Transverse colon (tissue), 4 donors: ENCODE results near the gene PGGHG. TPM values are rescaled to one million over a fixed set of nuclear protein-coding genes. Genes with fewer than 3 reads are reported as not detected.

Experiments used
- DNase-seq: peaks from one replicate; pipeline ENCODE4 v3.0.0-alpha.2; 2019
- H3K27ac ChIP-seq, 4 donors: fragments of 200-600 bp; sonication (generic); 2 replicates each; pipeline ENCODE4 v1.5.1; 2016 to 2018; ENCODE audit warnings: inconsistent platforms in 4 of 4
- H3K27me3 ChIP-seq: fragments of 200-600 bp; sonication (generic); 2 replicates; pipeline ENCODE4 v1.5.1; 2017; ENCODE audit warnings: inconsistent platforms
- H3K36me3 ChIP-seq, 4 donors: fragments of 200-600 bp; sonication (generic); 2 replicates each; pipeline ENCODE4 v1.5.1; 2017 to 2019; ENCODE audit warnings: inconsistent platforms in 4 of 4
- H3K4me1 ChIP-seq, 4 donors: fragments of 200-600 bp; sonication (generic); 2 replicates each; pipeline ENCODE4 v1.5.1; 2017 to 2020; ENCODE audit warnings: inconsistent platforms in 4 of 4
- H3K4me3 ChIP-seq, 4 donors: fragments of 200-600 bp; sonication (generic); 1 replicate in 1 of 4; 2 replicates in 3 of 4; pipeline versions ENCODE4 v1.5.1 to v1.6.1; 2017 to 2019; ENCODE audit warnings: inconsistent platforms in 4 of 4
- H3K9me3 ChIP-seq, 2 donors: fragments of 200-600 bp; sonication (generic); 2 replicates each; pipeline ENCODE4 v1.5.1; 2017 to 2019; ENCODE audit warnings: inconsistent platforms in 2 of 2
- CTCF ChIP-seq, 5 experiments: fragments of 200-600 bp in 3 of 5; fragments of 450-650 bp in 2 of 5; sonication (generic) in 3 of 5; IDR thresholded peaks; 1 replicate in 2 of 5; 2 replicates in 3 of 5; pipeline ENCODE4 v1.5.1; 2016 to 2017; ENCODE audit warnings: antibody characterized with exemption in 5 of 5, inconsistent platforms in 3 of 5, mild to moderate bottlenecking in 2 of 5, moderate library complexity in 1 of 5
- EP300 ChIP-seq: sonication (generic); formaldehyde crosslinking; IDR thresholded peaks from one replicate; pipeline ENCODE4 v1.6.1; 2017; ENCODE audit warnings: antibody characterized with exemption, low read depth
- POLR2A ChIP-seq: fragments of 450-650 bp; IDR thresholded peaks from one replicate; pipeline ENCODE4 v1.6.1; 2016; ENCODE audit warnings: antibody characterized with exemption, mild to moderate bottlenecking, moderate library complexity
- POLR2AphosphoS5 ChIP-seq, 3 donors: sonication (generic); formaldehyde crosslinking; IDR thresholded peaks; one replicate each; pipeline ENCODE4 v1.6.1; 2016; ENCODE audit warnings: antibody characterized with exemption in 3 of 3
- WGBS, 2 donors: methylation state at CpG; one replicate each; pipeline ENCODE4 v1.1.5; 2018; ENCODE audit warnings: low coverage in 1 of 2; 5-methylcytosine and 5-hydroxymethylcytosine counted together
- in situ Hi-C, 4 donors: fragments of 200-750 bp; cut with MboI; loops; one replicate each; pipeline versions ENCODE4 v1.15.0 to v1.15.1; 2017; ENCODE audit warnings: low sequenced_read_pairs in 3 of 4, low pct_ligation_motif_present in 1 of 4, low pct_unique_long_range_greater_than_20kb in 1 of 4
- intact Hi-C: fragments of 100-400 bp; cut with DNase I; formaldehyde crosslinking; loops from one replicate; pipeline ENCODE4 v1.15.1; 2023; ENCODE audit warnings: low total_unique reads
- total RNA-seq, 4 donors: library from RNA; depleted of rRNA; stranded (reverse); fragments of >200 nt; gene quantifications; one replicate each; pipeline ENCODE4 v1.1.0, GENCODE V29; 2016

PGGHG gene
- total RNA-seq, 4 donors from 2014 or later: 15.4 to 117 (median 30.8) TPM

- peak overlapping the region in 1 of 4 donors; percentile 38 for H3K4me3 ChIP-seq
- peaks cover 7% of the 10 kb centered on the region for H3K27me3 ChIP-seq
- peaks cover 0 to 22% (median 18%) of the 10 kb centered on the region in 4 donors for H3K4me1 ChIP-seq
- WGBS, 2 donors: 50 to 55% methylated on average over 21 of the region's 21 CpGs
- no peaks in the 10 kb centered on the region for H3K36me3 ChIP-seq
- in situ Hi-C loops (no loop called here), intact Hi-C loops (no loop called here)
- TF ChIP-seq EP300: peak; percentile 76
- peak in 3 of 5 experiments; percentile 8 to 50 (median 40) for TF ChIP-seq CTCF (IDR thresholded peaks at IDR 0.05)
- peak; percentile 46 for TF ChIP-seq POLR2A
- TF ChIP-seq POLR2AphosphoS5 (IDR thresholded peaks at IDR 0.05): peak; percentile 25 to 72 (median 47)
- H3K27ac ChIP-seq: peak overlapping the region; percentile 79 to 86 (median 84)
- no peak for DNase-seq
- H3K9me3 ChIP-seq: no peaks in the 10 kb centered on the region
Measured at GRCh38 chr11:269146-269890, 19.6 kb upstream of the PGGHG start.

GRCh38 chr11:270451-271318, 18.2 kb upstream of the PGGHG start:
- WGBS, 2 donors: 83 to 100% methylated on average over 2 to 18 of the region's 18 CpGs
- Histone ChIP-seq H3K27me3 (peaks cover 7% of the 10 kb centered on the region), H3K4me1 (peaks cover 0 to 22% (median 18%) of the 10 kb centered on the region in 4 donors), H3K4me3 (no peak overlapping the region), H3K27ac (peak overlapping the region; percentile 79 to 86 (median 84)), H3K9me3 (no peaks in the 10 kb centered on the region), H3K36me3 (no peaks in the 10 kb centered on the region)
- no peak for DNase-seq
- no peak for TF ChIP-seq POLR2A
- no peak for TF ChIP-seq CTCF (IDR thresholded peaks at IDR 0.05)
- no peak for TF ChIP-seq POLR2AphosphoS5 (IDR thresholded peaks at IDR 0.05)
- no peak for TF ChIP-seq EP300
- in situ Hi-C loops: no loop called here
- intact Hi-C loops: no loop called here

GRCh38 chr11:271319-271715, 17.6 kb upstream of the PGGHG start:
- peak overlapping the region in 2 of 4 donors; percentile 84 to 86 for H3K27ac ChIP-seq
- 72% methylated on average over 8 of the region's 8 CpGs; no CpG with 5 or more reads in 1 of the 2 donors for WGBS, 2 donors
- H3K4me1 ChIP-seq: peaks cover 0 to 22% (median 18%) of the 10 kb centered on the region in 4 donors
- intact Hi-C loops (no loop called here), in situ Hi-C loops (no loop called here)
- H3K9me3 ChIP-seq: no peaks in the 10 kb centered on the region
- peaks cover 7% of the 10 kb centered on the region for H3K27me3 ChIP-seq
- no peak for DNase-seq
- TF ChIP-seq EP300 (no peak), CTCF (IDR thresholded peaks at IDR 0.05) (no peak), POLR2A (no peak), POLR2AphosphoS5 (IDR thresholded peaks at IDR 0.05) (no peak)
- H3K36me3 ChIP-seq: no peaks in the 10 kb centered on the region
- H3K4me3 ChIP-seq: no peak overlapping the region
